Measurements from ENCODE around the gene STARD3. TPM values are rescaled to one million over a fixed set of nuclear protein-coding genes. Genes with fewer than 3 reads are reported as not detected.

STARD3 gene
- total and polyA plus RNA-seq, 2 of the 13 experiments (the other 11 are each of a cell fraction or from before 2014, with no cell fraction given): 34.6 to 100 TPM

DNA sequence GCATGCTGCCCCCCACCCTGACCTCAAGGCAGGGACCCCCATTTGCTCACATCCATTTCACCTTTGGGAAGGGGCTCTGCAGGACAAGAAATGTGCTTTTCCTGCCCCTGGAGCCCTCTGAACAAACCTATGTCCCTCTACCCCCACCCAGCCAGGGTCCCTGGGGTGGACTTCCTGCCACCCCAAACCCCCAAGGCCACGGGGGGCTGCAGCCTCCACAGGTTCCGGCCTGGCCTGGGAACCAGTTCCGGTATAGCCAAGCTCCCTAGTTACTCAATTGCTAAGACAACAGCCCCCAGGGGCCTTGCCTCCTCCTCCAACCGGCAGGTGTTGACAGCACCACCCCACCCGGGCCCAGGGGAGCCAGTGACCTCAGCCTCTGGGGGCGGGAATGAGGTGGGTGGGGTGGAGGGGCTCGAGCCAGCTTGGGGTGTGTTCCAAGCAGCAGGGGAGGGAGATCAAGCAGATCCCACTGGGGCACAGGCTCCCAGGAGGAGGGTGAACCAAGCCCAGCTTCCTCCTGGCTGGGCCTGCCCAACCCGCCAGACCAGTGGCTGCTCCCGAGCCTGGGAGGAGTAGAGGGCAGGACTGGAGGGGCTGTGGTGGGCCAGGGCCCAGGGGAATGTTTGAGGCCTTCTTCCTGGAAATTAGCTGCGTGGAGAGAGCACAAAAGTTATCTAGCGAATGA, 37.9 kb downstream of the STARD3 start (continued):
- TF ChIP-seq BRF2 (CRISPR knock-in tag; IDR thresholded peaks at IDR 0.05) (no peak), ZNF782 (CRISPR knock-in tag; IDR thresholded peaks at IDR 0.05; ENCODE audit: borderline replicate concordance) (no peak), MTF1 (CRISPR knock-in tag; IDR thresholded peaks at IDR 0.05) (no peak), HOXD1 (CRISPR knock-in tag; IDR thresholded peaks at IDR 0.05) (no peak), ZNF10 (CRISPR knock-in tag; IDR thresholded peaks at IDR 0.05; ENCODE audit: borderline replicate concordance, low read depth) (no peak), CEBPG (CRISPR knock-in tag; IDR thresholded peaks at IDR 0.05) (peak; percentile 80), ZSCAN25 (CRISPR knock-in tag; IDR thresholded peaks at IDR 0.05) (peak; percentile 49; the same call in 1 of the 2 replicates), MAFF (IDR thresholded peaks at IDR 0.05; ENCODE audit: low read depth, low read length) (no peak), XRCC5 (optimal IDR thresholded peaks at IDR 0.05; ENCODE audit: low read length) (peak; percentile 13), ZNF788 (CRISPR knock-in tag; IDR thresholded peaks at IDR 0.05; ENCODE audit: borderline replicate concordance) (peak; percentile 32; the same call in 1 of the 2 replicates), RNF2 (conservative IDR thresholded peaks at IDR 0.05; ENCODE audit: low read depth) (no peak), ZSCAN31 (CRISPR knock-in tag; IDR thresholded peaks at IDR 0.05; ENCODE audit: low read depth) (0 out of 2 replicates have a peak, but pooled peaks have one; percentile 13), ZNF891 (CRISPR knock-in tag; IDR thresholded peaks at IDR 0.05) (no peak; the same call in 1 of the 2 replicates), PBX2 (CRISPR knock-in tag; IDR thresholded peaks at IDR 0.05) (no peak), ZFP36L1 (CRISPR knock-in tag; IDR thresholded peaks at IDR 0.05) (no peak), SAP130 (CRISPR knock-in tag; IDR thresholded peaks at IDR 0.05; ENCODE audit: low read depth) (peak; percentile 86), ZMAT5 (CRISPR knock-in tag; IDR thresholded peaks at IDR 0.05; ENCODE audit: borderline replicate concordance, low read depth) (no peak), ZNF777 (CRISPR knock-in tag; IDR thresholded peaks at IDR 0.05) (no peak), TFAP4 (IDR thresholded peaks at IDR 0.05; ENCODE audit: borderline replicate concordance, low read depth) (no peak), ZNF605 (CRISPR knock-in tag; IDR thresholded peaks at IDR 0.05) (peak; percentile 94; the same call in 1 of the 2 replicates), FOXA3 (CRISPR knock-in tag; IDR thresholded peaks at IDR 0.05) (peak; percentile 71; the same call in 1 of the 2 replicates), FOXP1 (IDR thresholded peaks at IDR 0.05) (no peak), FOXP1 (CRISPR knock-in tag; IDR thresholded peaks at IDR 0.05) (peak; percentile 67), ZNF224 (CRISPR knock-in tag; IDR thresholded peaks at IDR 0.05) (no peak), ZNF567 (CRISPR knock-in tag; IDR thresholded peaks at IDR 0.05; ENCODE audit: borderline replicate concordance) (no peak), RBFOX2 (IDR thresholded peaks at IDR 0.05; ENCODE audit: low read depth, low read length) (no peak), MYC (CRISPR knock-in tag; IDR thresholded peaks at IDR 0.05; ENCODE audit: borderline replicate concordance) (no peak), POLR2G (IDR thresholded peaks at IDR 0.05; ENCODE audit: low read depth, low read length) (0 out of 2 replicates have a peak, but pooled peaks have one; percentile 36), AGO2 (optimal IDR thresholded peaks at IDR 0.05; ENCODE audit: low read depth, low read length) (peak; percentile 17)
- TF ChIP-seq, protein P1, sequence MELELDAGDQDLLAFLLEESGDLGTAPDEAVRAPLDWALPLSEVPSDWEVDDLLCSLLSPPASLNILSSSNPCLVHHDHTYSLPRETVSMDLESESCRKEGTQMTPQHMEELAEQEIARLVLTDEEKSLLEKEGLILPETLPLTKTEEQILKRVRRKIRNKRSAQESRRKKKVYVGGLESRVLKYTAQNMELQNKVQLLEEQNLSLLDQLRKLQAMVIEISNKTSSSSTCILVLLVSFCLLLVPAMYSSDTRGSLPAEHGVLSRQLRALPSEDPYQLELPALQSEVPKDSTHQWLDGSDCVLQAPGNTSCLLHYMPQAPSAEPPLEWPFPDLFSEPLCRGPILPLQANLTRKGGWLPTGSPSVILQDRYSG (CRISPR knock-in tag; IDR thresholded peaks at IDR 0.05): no peak

Data from HepG2 (cell line).